Osteoblast (primary cell): ENCODE measurements around the gene PHACTR2. TPM values are rescaled to one million over a fixed set of nuclear protein-coding genes. Genes with fewer than 3 reads are reported as not detected.
"Not testable (repeated sequence)": the region's sequence is repeated elsewhere in the genome, so short reads cannot be mapped to it uniquely, and the experiment has no call there.

Source experiments
- DNase-seq: peaks from one replicate; pipeline ENCODE4 v3.0.0; 2011; ENCODE audit warnings: low spot score, mixed read lengths; ENCODE audit not compliant: insufficient read length; ENCODE audit errors: missing footprints
- H2AFZ ChIP-seq: 2 replicates; pipeline ENCODE4 v1.6.0; 2011; ENCODE audit warnings: mild to moderate bottlenecking, low read length
- H3K27ac ChIP-seq: 2 replicates; pipeline ENCODE4 v1.5.1; 2011; ENCODE audit warnings: mild to moderate bottlenecking, low read depth, low read length, moderate library complexity
- H3K27me3 ChIP-seq: 2 replicates; pipeline ENCODE4 v1.6.0; 2012; ENCODE audit warnings: mild to moderate bottlenecking, control low read depth, inconsistent platforms, low read length, moderate library complexity; ENCODE audit not compliant: insufficient read depth
- H3K36me3 ChIP-seq: 2 replicates; pipeline ENCODE4 v1.5.1; 2011; ENCODE audit warnings: mild to moderate bottlenecking, low read length, control low read depth, moderate library complexity; ENCODE audit not compliant: insufficient read depth
- H3K4me1 ChIP-seq: 2 replicates; pipeline ENCODE4 v1.5.1; 2011; ENCODE audit warnings: mild to moderate bottlenecking, low read length, control low read depth, moderate library complexity; ENCODE audit not compliant: insufficient read depth
- H3K4me2 ChIP-seq: 2 replicates; pipeline ENCODE4 v1.6.0; 2011; ENCODE audit warnings: mild to moderate bottlenecking, low read length; ENCODE audit not compliant: insufficient read depth
- H3K4me3 ChIP-seq: fragments of 200-600 bp; sonication (generic); 3 replicates; pipeline ENCODE4 v1.5.1; 2012; ENCODE audit warnings: mild to moderate bottlenecking, low read length, inconsistent platforms; ENCODE audit not compliant: insufficient read depth
- H3K79me2 ChIP-seq: 2 replicates; pipeline ENCODE4 v1.6.0; 2012; ENCODE audit warnings: mild to moderate bottlenecking, low read length, control low read depth, inconsistent platforms; ENCODE audit not compliant: insufficient read depth
- H3K9me3 ChIP-seq: 2 replicates; pipeline ENCODE4 v1.5.1; 2011; ENCODE audit warnings: low read depth, low read length, control low read depth
- H4K20me1 ChIP-seq: 2 replicates; pipeline ENCODE4 v1.6.0; 2012; ENCODE audit warnings: mild to moderate bottlenecking, low read length, control low read depth; ENCODE audit not compliant: insufficient read depth
- CTCF ChIP-seq: IDR thresholded peaks from 2 replicates; pipeline ENCODE4 v1.5.1; 2011; ENCODE audit warnings: mild to moderate bottlenecking, low read depth, low read length, moderate library complexity; ENCODE audit errors: extremely low read depth
- total RNA-seq: library from RNA; depleted of rRNA; stranded (reverse); fragments of >200 nt; gene quantifications from 2 replicates; pipeline ENCODE4 v1.2.3, GENCODE V29; 2012

The PHACTR2 gene
- total RNA-seq, 1 donor: 71.7 TPM

GRCh38 chr6:143656026-143656425 lies 21.7 kb upstream of the PHACTR2 start:
- no peak for DNase-seq
- TF ChIP-seq CTCF: no peak
- no peaks in the 10 kb centered on the region for H3K4me1 ChIP-seq

GRCh38 chr6:143657809-143658208 lies 20.0 kb upstream of the PHACTR2 start:
- no peak for DNase-seq
- H3K4me2 ChIP-seq: no peak overlapping the region
- H4K20me1 ChIP-seq: no peaks in the 10 kb centered on the region
- no peak overlapping the region for H3K4me3 ChIP-seq
- no peaks in the 10 kb centered on the region for H3K4me1 ChIP-seq
- H3K27ac ChIP-seq: no peak overlapping the region
- no peak for TF ChIP-seq CTCF
- no peaks in the 10 kb centered on the region for H3K27me3 ChIP-seq
- H2AFZ ChIP-seq: no peak overlapping the region
- no peaks in the 10 kb centered on the region for H3K9me3 ChIP-seq
- no peaks in the 10 kb centered on the region for H3K36me3 ChIP-seq
- H3K79me2 ChIP-seq: no peaks in the 10 kb centered on the region

More at GRCh38 chr6:143656026-143656425, 21.7 kb upstream of the PHACTR2 start:
- Histone ChIP-seq H3K36me3 (no peaks in the 10 kb centered on the region), H3K9me3 (no peaks in the 10 kb centered on the region), H3K27me3 (no peaks in the 10 kb centered on the region), H3K4me3 (no peak overlapping the region), H3K4me2 (no peak overlapping the region), H2AFZ (no peak overlapping the region), H4K20me1 (no peaks in the 10 kb centered on the region), H3K79me2 (no peaks in the 10 kb centered on the region), H3K27ac (no peak overlapping the region)

GRCh38 chr6:143660170-143660569 lies 17.6 kb upstream of the PHACTR2 start:
- not testable (repeated sequence) for H4K20me1 ChIP-seq, H3K4me3 ChIP-seq, H3K4me1 ChIP-seq, H3K36me3 ChIP-seq, DNase-seq, H3K79me2 ChIP-seq, H3K4me2 ChIP-seq, H3K27ac ChIP-seq, H3K9me3 ChIP-seq, H3K27me3 ChIP-seq, H2AFZ ChIP-seq

- H3K79me2 ChIP-seq: no peaks in the 10 kb centered on the region
- no peak overlapping the region for H3K4me2 ChIP-seq
- no peak for TF ChIP-seq CTCF
- H3K27ac ChIP-seq: no peak overlapping the region
- no peaks in the 10 kb centered on the region for H3K4me1 ChIP-seq
- no peaks in the 10 kb centered on the region for H3K9me3 ChIP-seq
- no peak overlapping the region for H2AFZ ChIP-seq
- H3K36me3 ChIP-seq: no peaks in the 10 kb centered on the region
- H3K27me3 ChIP-seq: no peaks in the 10 kb centered on the region
- no peaks in the 10 kb centered on the region for H4K20me1 ChIP-seq
- DNase-seq: no peak
- no peak overlapping the region for H3K4me3 ChIP-seq
Measured at GRCh38 chr6:143664171-143664570, 13.6 kb upstream of the PHACTR2 start.

- not testable (repeated sequence) for H2AFZ ChIP-seq, H4K20me1 ChIP-seq, H3K27me3 ChIP-seq, H3K27ac ChIP-seq, H3K4me1 ChIP-seq, H3K79me2 ChIP-seq, H3K9me3 ChIP-seq, DNase-seq, H3K4me3 ChIP-seq, H3K36me3 ChIP-seq, H3K4me2 ChIP-seq
Measured at GRCh38 chr6:143666007-143666406, 11.8 kb upstream of the PHACTR2 start.

- H3K4me3 ChIP-seq, DNase-seq, H3K4me2 ChIP-seq, H3K9me3 ChIP-seq, H3K79me2 ChIP-seq, H2AFZ ChIP-seq, H3K36me3 ChIP-seq, H4K20me1 ChIP-seq, H3K27me3 ChIP-seq, H3K27ac ChIP-seq: not testable (repeated sequence)
- H3K4me1 ChIP-seq: peaks cover 17% of the 10 kb centered on the region
Measured at GRCh38 chr6:143669483-143669882, 8.3 kb upstream of the PHACTR2 start.
